Pulmonary artery endothelial cell (primary cell): ENCODE results near the gene BIRC7. TPM values are rescaled to one million over a fixed set of nuclear protein-coding genes. Genes with fewer than 3 reads are reported as not detected.

Experiments used
- DNase-seq: peaks from one replicate; pipeline ENCODE4 v3.0.0-alpha.2; 2011; ENCODE audit warnings: low read depth, low spot score
- total RNA-seq: library from RNA; depleted of rRNA; stranded (reverse); fragments of >200 nt; gene quantifications from 2 replicates; pipeline ENCODE4 v1.2.3, GENCODE V29; 2014

Gene BIRC7, protein sequence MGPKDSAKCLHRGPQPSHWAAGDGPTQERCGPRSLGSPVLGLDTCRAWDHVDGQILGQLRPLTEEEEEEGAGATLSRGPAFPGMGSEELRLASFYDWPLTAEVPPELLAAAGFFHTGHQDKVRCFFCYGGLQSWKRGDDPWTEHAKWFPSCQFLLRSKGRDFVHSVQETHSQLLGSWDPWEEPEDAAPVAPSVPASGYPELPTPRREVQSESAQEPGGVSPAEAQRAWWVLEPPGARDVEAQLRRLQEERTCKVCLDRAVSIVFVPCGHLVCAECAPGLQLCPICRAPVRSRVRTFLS
- total RNA-seq = not detected in 2 replicates

GRCh38 chr20:63235399-63235983 is at the start of gene BIRC7:
Gene BIRC7 (plus strand): TSS chr20:63235905. CDS start chr20:63236097, 192 bp downstream.
- DNase-seq = no peak

DNA sequence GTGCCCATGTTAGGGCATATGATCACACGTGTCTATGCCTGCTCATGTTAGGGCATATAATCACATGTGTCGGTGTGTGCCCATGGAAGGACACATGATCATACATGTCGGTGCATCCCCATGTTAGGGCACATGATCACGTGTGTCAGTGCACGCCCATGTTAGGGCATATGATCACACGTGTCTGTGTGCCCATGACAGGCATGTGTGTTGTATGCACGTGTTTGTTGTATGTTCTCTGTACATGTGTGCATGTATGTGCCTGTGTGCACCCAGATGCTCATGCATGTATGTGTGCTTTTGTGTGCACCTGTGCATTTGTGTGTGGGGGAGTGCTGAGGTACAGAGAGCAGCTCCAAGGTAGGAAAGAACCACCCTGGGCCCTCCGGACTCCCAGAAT is 49.6 kb upstream of the BIRC7 start:
- DNase-seq = no peak

DNA sequence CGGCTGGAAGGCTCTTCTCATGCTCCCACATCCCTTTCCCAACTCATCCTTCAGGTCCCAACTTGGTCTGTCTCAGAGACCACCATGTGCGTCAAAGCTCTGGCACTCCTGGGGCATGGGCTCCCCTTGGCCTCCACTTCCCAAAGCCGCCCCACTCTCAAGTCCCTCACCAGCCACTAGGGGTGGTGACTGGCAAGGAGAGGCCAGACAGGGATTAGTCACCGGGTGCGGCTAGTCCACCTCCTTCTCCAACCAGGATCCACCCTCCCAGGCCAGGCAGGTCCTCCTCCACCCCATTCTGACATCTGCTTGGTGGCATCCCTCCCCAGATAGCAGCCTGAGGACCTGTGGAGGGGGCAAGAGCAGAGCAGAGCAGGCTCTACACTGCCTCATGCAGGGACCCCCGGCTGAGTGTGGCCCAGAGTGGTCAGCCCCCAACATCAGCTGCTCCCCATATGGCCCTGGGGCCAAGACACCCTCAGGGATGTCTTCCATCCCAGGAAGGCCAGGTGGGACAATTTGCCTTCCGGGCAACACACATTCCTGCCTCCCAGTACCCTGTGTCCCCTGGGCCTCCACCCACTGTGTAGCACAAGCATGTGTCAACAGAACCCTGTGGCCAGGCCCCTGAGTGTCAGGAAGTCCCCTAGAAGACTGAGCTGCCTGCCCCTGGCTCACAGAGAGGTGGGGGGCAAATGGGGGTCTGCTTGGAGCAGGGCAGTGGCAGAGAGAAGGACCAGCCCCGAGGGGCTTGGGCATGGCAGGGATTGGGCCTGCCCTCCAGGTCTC is 49.0 kb upstream of the BIRC7 start:
- no peak for DNase-seq

GRCh38 chr20:63187338-63188158 is 48.2 kb upstream of the BIRC7 start:
- no peak for DNase-seq

DNA sequence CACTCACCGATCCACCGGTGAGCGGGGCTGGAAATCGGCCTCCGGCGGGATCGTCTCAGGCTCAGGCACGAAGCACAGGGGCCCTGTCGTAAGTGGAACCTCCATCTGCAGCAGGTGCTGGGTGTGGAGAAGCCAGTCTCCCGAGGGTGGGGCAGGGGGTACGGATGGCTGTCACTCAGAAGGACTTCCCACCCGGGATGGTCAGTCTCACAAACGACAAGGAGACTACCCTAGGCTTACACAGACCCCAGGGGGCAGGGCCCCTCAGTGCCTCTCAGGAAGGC is 47.6 kb upstream of the BIRC7 start:
- no peak for DNase-seq

DNA sequence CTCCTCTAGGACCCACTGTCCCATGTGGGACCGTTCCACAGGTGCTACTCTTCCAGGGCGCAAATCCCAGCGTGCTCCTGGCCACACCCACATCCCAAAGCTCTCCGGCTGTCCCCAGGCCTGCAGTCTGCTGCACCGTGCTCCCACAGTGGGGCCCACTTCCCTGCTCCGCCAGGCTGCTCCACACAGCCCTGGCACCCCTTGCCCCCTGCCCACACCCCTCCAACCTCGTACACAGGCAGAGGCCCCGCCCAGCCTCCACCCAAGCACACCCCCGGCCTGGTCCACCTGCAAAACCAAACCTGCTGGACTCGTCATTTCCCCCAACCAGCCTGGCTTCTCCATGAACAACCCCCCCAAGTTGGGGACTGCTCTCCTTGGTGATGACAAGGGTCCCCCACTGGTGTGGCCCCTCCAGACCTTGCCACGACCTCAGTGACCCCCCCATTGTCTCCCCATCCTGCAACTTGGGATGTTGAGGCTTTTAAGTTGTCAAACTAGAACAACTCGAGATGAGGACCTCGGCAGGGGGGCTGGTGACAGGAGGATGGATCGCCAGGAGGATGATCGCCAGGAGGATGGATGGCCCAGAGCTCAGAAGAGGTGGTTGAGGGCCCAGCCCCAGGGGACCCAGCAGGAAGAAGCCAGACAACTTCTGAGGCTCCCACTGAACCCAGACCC is 46.9 kb upstream of the BIRC7 start:
- no peak for DNase-seq

- no peak for DNase-seq
These were observed 46.4 kb upstream of the BIRC7 start for GRCh38 chr20:63189322-63189642.

GRCh38 chr20:63189846-63190559 is 45.7 kb upstream of the BIRC7 start:
- no peak for DNase-seq

- DNase-seq = no peak
These were observed 44.9 kb upstream of the BIRC7 start for GRCh38 chr20:63190828-63191227.

GRCh38 chr20:63191400-63191799 is 44.3 kb upstream of the BIRC7 start:
- DNase-seq = no peak

- DNase-seq = no peak
These were observed 43.0 kb upstream of the BIRC7 start for GRCh38 chr20:63192721-63193120.

GRCh38 chr20:63194007-63194796 is 41.5 kb upstream of the BIRC7 start:
- no peak for DNase-seq

GRCh38 chr20:63194797-63195173 is 40.9 kb upstream of the BIRC7 start:
- DNase-seq = no peak

GRCh38 chr20:63196768-63197470 is 38.8 kb upstream of the BIRC7 start:
- DNase-seq = no peak

- DNase-seq = no peak
These were observed 37.1 kb upstream of the BIRC7 start for GRCh38 chr20:63198606-63199005.

DNA sequence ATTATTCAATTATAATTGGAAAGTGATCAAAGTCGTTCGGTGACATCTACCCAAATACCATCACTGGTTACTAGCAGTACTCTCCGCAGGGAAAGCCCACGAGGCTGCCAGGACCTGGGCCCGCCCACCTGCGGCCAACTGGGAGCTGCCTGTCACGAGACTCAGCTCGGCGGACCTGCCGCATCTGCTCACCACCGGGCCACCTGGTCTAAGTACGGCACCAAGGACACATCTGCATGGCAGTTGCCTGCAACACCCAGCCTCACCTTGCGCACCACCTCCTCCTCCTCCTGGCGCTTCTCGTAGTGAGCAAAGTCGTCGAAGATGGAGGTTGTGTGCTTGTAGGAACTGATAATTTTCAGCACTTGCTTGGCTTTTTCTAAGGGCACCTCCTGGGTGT is 33.7 kb upstream of the BIRC7 start:
- no peak for DNase-seq

- no peak for DNase-seq
These were observed 32.7 kb upstream of the BIRC7 start for GRCh38 chr20:63202811-63203526.

DNA sequence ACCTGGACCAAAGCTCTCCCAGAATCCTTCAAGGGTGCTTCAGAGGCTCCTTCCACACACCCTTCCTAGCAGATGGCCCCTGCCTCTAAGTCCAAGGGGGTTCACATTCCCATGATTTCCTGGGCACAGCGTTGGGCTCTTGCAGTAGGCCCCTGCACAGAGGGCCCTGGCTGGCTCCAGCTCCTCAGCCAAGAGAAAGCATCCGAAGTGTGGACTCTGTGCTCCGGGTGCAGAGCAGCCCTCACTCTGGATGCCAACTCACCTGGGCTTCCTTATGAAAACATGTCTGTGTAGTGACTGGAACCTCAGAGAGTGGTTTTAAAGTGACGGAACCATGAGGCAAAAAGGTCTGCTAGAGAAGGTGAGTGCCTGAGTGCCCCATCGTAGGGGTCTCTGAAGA is 31.3 kb upstream of the BIRC7 start:
- no peak for DNase-seq

GRCh38 chr20:63205896-63206295 is 29.8 kb upstream of the BIRC7 start:
- no peak for DNase-seq
